ENCODE measurements around the gene GNG8.

The GNG8 gene

DNA sequence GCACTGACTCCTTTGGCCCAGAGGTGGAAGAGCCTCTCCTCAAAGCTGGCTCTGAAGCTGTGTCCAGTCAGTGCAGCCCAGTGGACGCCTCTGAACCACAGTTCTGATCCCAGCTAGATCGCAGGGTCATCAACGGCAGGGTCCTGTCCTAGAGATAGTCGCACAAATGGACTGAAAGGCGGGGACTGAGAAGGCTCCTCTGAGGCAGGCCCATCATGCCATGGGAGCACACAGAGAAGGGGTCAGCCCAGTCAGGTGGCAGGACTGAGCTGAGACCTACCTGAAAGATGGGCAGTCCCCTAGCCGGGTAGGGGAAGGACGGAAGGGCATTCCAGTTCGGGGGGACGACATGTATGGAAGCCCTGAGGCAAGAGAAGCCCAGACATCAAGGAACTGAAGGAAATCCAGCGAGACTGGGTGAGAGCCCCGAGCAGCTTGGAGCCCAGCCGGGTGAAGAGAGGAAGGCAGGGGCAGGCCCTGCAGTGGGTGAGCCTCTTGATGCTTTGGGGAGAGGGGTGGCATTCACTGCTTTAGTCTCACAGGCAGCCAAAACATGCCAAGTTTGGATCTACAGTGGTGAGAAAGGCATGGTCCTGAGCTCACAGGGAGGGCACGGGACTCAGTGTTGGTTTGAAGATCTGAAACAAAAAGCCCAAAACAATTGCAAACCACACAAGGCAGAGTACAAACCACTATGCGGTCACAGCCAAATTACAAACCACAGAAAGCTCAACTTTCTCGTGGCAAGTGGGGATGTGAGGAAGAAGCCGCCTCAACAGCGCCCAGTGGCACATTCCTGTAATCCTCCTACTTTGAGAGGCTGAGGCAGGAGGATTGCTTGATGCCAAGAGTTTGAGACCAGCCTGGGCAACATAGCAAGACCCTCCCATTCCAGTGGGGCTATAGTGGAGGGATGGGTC lies 24.9 kb downstream of the GNG8 start (continued):
- TF ChIP-seq, protein P1, sequence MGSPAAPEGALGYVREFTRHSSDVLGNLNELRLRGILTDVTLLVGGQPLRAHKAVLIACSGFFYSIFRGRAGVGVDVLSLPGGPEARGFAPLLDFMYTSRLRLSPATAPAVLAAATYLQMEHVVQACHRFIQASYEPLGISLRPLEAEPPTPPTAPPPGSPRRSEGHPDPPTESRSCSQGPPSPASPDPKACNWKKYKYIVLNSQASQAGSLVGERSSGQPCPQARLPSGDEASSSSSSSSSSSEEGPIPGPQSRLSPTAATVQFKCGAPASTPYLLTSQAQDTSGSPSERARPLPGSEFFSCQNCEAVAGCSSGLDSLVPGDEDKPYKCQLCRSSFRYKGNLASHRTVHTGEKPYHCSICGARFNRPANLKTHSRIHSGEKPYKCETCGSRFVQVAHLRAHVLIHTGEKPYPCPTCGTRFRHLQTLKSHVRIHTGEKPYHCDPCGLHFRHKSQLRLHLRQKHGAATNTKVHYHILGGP (tag by site-specific recombination; IDR thresholded peaks at IDR 0.05): no peak
- TF ChIP-seq ZNF174 (tag by site-specific recombination; IDR thresholded peaks at IDR 0.05) (no peak), ZBTB48 (tag by site-specific recombination; IDR thresholded peaks at IDR 0.05) (no peak), ZNF23 (tag by site-specific recombination; IDR thresholded peaks at IDR 0.05; ENCODE audit: borderline replicate concordance) (no peak), SP3 (tag by site-specific recombination; IDR thresholded peaks at IDR 0.05) (no peak), ZNF837 (tag by site-specific recombination; IDR thresholded peaks at IDR 0.05) (no peak), ZNF211 (tag by site-specific recombination; IDR thresholded peaks at IDR 0.05; ENCODE audit: low read depth) (no peak), KLF16 (tag by site-specific recombination; IDR thresholded peaks at IDR 0.05) (no peak), SP2 (tag by site-specific recombination; IDR thresholded peaks at IDR 0.05) (0 out of 2 replicates have a peak, but pooled peaks have one; percentile 5), MZF1 (tag by site-specific recombination; IDR thresholded peaks at IDR 0.05; ENCODE audit: borderline replicate concordance) (no peak)
- TF ChIP-seq, protein P2, sequence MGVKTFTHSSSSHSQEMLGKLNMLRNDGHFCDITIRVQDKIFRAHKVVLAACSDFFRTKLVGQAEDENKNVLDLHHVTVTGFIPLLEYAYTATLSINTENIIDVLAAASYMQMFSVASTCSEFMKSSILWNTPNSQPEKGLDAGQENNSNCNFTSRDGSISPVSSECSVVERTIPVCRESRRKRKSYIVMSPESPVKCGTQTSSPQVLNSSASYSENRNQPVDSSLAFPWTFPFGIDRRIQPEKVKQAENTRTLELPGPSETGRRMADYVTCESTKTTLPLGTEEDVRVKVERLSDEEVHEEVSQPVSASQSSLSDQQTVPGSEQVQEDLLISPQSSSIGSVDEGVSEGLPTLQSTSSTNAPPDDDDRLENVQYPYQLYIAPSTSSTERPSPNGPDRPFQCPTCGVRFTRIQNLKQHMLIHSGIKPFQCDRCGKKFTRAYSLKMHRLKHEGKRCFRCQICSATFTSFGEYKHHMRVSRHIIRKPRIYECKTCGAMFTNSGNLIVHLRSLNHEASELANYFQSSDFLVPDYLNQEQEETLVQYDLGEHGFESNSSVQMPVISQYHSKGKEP (tag by site-specific recombination; IDR thresholded peaks at IDR 0.05): no peak
- TF ChIP-seq, protein P3, sequence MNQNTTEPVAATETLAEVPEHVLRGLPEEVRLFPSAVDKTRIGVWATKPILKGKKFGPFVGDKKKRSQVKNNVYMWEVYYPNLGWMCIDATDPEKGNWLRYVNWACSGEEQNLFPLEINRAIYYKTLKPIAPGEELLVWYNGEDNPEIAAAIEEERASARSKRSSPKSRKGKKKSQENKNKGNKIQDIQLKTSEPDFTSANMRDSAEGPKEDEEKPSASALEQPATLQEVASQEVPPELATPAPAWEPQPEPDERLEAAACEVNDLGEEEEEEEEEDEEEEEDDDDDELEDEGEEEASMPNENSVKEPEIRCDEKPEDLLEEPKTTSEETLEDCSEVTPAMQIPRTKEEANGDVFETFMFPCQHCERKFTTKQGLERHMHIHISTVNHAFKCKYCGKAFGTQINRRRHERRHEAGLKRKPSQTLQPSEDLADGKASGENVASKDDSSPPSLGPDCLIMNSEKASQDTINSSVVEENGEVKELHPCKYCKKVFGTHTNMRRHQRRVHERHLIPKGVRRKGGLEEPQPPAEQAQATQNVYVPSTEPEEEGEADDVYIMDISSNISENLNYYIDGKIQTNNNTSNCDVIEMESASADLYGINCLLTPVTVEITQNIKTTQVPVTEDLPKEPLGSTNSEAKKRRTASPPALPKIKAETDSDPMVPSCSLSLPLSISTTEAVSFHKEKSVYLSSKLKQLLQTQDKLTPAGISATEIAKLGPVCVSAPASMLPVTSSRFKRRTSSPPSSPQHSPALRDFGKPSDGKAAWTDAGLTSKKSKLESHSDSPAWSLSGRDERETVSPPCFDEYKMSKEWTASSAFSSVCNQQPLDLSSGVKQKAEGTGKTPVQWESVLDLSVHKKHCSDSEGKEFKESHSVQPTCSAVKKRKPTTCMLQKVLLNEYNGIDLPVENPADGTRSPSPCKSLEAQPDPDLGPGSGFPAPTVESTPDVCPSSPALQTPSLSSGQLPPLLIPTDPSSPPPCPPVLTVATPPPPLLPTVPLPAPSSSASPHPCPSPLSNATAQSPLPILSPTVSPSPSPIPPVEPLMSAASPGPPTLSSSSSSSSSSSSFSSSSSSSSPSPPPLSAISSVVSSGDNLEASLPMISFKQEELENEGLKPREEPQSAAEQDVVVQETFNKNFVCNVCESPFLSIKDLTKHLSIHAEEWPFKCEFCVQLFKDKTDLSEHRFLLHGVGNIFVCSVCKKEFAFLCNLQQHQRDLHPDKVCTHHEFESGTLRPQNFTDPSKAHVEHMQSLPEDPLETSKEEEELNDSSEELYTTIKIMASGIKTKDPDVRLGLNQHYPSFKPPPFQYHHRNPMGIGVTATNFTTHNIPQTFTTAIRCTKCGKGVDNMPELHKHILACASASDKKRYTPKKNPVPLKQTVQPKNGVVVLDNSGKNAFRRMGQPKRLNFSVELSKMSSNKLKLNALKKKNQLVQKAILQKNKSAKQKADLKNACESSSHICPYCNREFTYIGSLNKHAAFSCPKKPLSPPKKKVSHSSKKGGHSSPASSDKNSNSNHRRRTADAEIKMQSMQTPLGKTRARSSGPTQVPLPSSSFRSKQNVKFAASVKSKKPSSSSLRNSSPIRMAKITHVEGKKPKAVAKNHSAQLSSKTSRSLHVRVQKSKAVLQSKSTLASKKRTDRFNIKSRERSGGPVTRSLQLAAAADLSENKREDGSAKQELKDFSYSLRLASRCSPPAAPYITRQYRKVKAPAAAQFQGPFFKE (tag by site-specific recombination; IDR thresholded peaks at IDR 0.05; ENCODE audit: borderline replicate concordance): no peak
- TF ChIP-seq, protein P4, sequence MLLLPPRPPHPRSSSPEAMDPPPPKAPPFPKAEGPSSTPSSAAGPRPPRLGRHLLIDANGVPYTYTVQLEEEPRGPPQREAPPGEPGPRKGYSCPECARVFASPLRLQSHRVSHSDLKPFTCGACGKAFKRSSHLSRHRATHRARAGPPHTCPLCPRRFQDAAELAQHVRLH (tag by site-specific recombination; IDR thresholded peaks at IDR 0.05): no peak
- TF ChIP-seq, protein P5, sequence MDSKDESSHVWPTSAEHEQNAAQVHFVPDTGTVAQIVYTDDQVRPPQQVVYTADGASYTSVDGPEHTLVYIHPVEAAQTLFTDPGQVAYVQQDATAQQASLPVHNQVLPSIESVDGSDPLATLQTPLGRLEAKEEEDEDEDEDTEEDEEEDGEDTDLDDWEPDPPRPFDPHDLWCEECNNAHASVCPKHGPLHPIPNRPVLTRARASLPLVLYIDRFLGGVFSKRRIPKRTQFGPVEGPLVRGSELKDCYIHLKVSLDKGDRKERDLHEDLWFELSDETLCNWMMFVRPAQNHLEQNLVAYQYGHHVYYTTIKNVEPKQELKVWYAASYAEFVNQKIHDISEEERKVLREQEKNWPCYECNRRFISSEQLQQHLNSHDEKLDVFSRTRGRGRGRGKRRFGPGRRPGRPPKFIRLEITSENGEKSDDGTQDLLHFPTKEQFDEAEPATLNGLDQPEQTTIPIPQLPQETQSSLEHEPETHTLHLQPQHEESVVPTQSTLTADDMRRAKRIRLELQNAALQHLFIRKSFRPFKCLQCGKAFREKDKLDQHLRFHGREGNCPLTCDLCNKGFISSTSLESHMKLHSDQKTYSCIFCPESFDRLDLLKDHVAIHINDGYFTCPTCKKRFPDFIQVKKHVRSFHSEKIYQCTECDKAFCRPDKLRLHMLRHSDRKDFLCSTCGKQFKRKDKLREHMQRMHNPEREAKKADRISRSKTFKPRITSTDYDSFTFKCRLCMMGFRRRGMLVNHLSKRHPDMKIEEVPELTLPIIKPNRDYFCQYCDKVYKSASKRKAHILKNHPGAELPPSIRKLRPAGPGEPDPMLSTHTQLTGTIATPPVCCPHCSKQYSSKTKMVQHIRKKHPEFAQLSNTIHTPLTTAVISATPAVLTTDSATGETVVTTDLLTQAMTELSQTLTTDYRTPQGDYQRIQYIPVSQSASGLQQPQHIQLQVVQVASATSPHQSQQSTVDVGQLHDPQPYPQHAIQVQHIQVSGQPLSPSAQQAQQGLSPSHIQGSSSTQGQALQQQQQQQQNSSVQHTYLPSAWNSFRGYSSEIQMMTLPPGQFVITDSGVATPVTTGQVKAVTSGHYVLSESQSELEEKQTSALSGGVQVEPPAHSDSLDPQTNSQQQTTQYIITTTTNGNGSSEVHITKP (tag by site-specific recombination; IDR thresholded peaks at IDR 0.05): peak; percentile 67

Measured in HEK293 (cell line).